Peyer's patch (tissue), 4 donors: Measurements from ENCODE around the gene MUC5AC.

ENCODE experiments used
- CTCF ChIP-seq, 6 experiments: fragments of 450-650 bp in 4 of 6; fragments of 200-600 bp in 2 of 6; sonication (generic) in 1 of 6; IDR thresholded peaks; one replicate each; pipeline ENCODE4 v1.5.1; 2017 to 2019; ENCODE audit warnings: antibody characterized with exemption in 6 of 6, mild to moderate bottlenecking in 3 of 6, moderate library complexity in 1 of 6
- POLR2A ChIP-seq, 2 donors: fragments of 450-650 bp; IDR thresholded peaks; one replicate each; pipeline ENCODE4 v1.5.1; 2017; ENCODE audit warnings: antibody characterized with exemption in 2 of 2, mild to moderate bottlenecking in 2 of 2, moderate library complexity in 2 of 2

GRCh38 chr11:1157341-1157644 is 460 bp upstream of the MUC5AC start:
- no peak for TF ChIP-seq CTCF (IDR thresholded peaks at IDR 0.05)
- no peak for TF ChIP-seq POLR2A (IDR thresholded peaks at IDR 0.05)
